Fibroblast of lung (primary cell): ENCODE measurements around the gene TMEM239. TPM values are rescaled to one million over a fixed set of nuclear protein-coding genes. Genes with fewer than 3 reads are reported as not detected.
A peak's percentile ranks its signal among the peaks of the same experiment; 100 is the strongest.

ENCODE experiments used
- DNase-seq, 2 donors: peaks; one replicate each; pipeline versions ENCODE4 v3.0.0 to v3.0.0-alpha.2; 2010; ENCODE audit warnings: low read depth in 2 of 2
- H2AFZ ChIP-seq: 2 replicates; pipeline ENCODE4 v1.5.1; 2012; ENCODE audit warnings: low read length, control low read depth, inconsistent platforms
- H3K27ac ChIP-seq: 2 replicates; pipeline ENCODE4 v1.5.1; 2011; ENCODE audit warnings: low read length, control low read depth; ENCODE audit not compliant: insufficient read depth
- H3K27me3 ChIP-seq: 2 replicates; pipeline ENCODE4 v1.5.1; 2011; ENCODE audit warnings: mild to moderate bottlenecking, low read length; ENCODE audit not compliant: control insufficient read depth, insufficient read depth
- H3K36me3 ChIP-seq: 2 replicates; pipeline ENCODE4 v1.5.1; 2011; ENCODE audit warnings: low read length; ENCODE audit not compliant: control insufficient read depth, insufficient read depth
- H3K4me1 ChIP-seq: 2 replicates; pipeline ENCODE4 v1.5.1; 2011; ENCODE audit warnings: low read length; ENCODE audit not compliant: control insufficient read depth, insufficient read depth; ENCODE audit errors: extremely low read depth
- H3K4me2 ChIP-seq: 2 replicates; pipeline ENCODE4 v1.5.1; 2011; ENCODE audit warnings: low read length, control low read depth; ENCODE audit not compliant: insufficient read depth; ENCODE audit errors: extremely low read depth
- H3K4me3 ChIP-seq, 4 experiments: fragments of 200-600 bp in 1 of 4; sonication (generic) in 1 of 4; replicated peaks in 1 of 4; 2 replicates each; pipeline ENCODE4 v1.5.1; 2011 to 2016; ENCODE audit warnings: low read length in 4 of 4, low read depth in 3 of 4, mild to moderate bottlenecking in 3 of 4, control low read depth in 2 of 4, inconsistent platforms in 1 of 4, mixed read lengths in 1 of 4; ENCODE audit not compliant: insufficient read depth in 1 of 4; ENCODE audit errors: control extremely low read depth in 1 of 4
- H3K79me2 ChIP-seq: 2 replicates; pipeline ENCODE4 v1.5.1; 2012; ENCODE audit warnings: mild to moderate bottlenecking, low read length, inconsistent platforms; ENCODE audit not compliant: control insufficient read depth, insufficient read depth
- H3K9ac ChIP-seq: 2 replicates; pipeline ENCODE4 v1.5.1; 2011; ENCODE audit warnings: mild to moderate bottlenecking, low read length, control low read depth; ENCODE audit not compliant: insufficient read depth
- H3K9me3 ChIP-seq: 2 replicates; pipeline ENCODE4 v1.5.1; 2012; ENCODE audit warnings: low read depth, low read length; ENCODE audit not compliant: control insufficient read depth, insufficient read depth
- H4K20me1 ChIP-seq: 2 replicates; pipeline ENCODE4 v1.5.1; 2011; ENCODE audit warnings: low read length; ENCODE audit not compliant: control insufficient read depth, insufficient read depth; ENCODE audit errors: extremely low read depth
- EZH2 ChIP-seq: IDR thresholded peaks from 2 replicates; pipeline ENCODE4 v1.5.1; 2012; ENCODE audit warnings: low read length, control low read depth, mild to moderate bottlenecking; ENCODE audit errors: missing control alignments
- polyA plus RNA-seq, 2 donors: library from polyadenylated mRNA; depleted of rRNA in 1 of 2; stranded (reverse) in 1 of 2; unstranded in 1 of 2; fragments of >200 nt; gene quantifications; 2 replicates each; pipeline ENCODE4 v1.2.1, GENCODE V29; 2011 to 2012; ENCODE audit warnings: missing spikeins in 1 of 2
- total RNA-seq: library from RNA; depleted of rRNA; stranded (reverse); fragments of >200 nt; gene quantifications from 2 replicates; pipeline ENCODE4 v1.2.1, GENCODE V29; 2014
- TF ChIP-seq, protein P1 (sequence below), 2 donors: IDR thresholded peaks in 1 of 2; conservative IDR thresholded peaks in 1 of 2; 1 replicate in 1 of 2; 2 replicates in 1 of 2; pipeline ENCODE4 v1.5.1; 2011 to 2012; ENCODE audit warnings: low read length in 2 of 2, control low read depth in 1 of 2, inconsistent platforms in 1 of 2, low read depth in 1 of 2, mild to moderate bottlenecking in 1 of 2

Gene TMEM239
- total and polyA plus RNA-seq, 2 donors (not counting 1 experiment from before 2014, with no cell fraction given) = 0.03 TPM; not detected in 1

DNA sequence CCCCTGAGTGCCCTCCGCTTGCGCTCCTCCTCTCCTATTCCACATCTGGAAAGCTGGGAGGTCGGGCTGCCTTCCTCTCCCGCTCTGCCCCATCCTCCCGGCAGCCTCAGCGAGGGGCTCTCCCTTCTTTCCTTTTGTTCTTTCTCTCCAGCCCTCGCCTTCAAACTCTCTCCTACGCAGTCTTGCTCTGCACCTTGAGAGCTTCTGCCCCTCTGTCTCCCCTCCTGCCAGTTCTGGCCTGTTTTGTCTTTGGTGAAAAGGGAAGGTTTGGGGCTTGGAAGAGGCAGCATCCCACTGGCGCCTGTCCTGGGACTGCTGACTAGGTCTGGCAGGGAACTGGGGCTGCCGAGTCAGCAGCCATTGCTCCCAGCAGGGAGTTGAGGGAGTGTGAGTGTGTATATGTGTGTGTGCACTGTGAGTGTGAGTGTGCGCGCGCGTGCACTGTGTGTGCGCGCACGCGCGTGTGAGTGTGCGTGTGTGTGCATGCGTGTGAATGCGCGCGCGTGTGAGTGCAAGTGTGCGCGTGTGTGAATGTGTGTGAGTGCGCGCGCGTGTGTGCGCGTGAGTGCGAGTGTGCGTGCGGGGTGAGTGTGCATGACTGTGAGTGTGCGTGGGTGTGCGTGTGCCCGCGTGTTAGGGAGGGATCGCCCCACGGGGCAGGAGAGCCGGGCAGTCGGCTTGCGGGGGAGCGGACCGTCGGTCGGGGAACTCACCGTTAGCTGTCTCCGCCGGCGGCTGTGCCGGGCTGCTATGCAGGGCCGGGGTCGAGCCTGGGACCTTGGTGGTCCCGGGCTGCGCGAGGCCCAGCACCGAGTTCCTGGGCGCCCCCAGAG lies 16.3 kb upstream of the TMEM239 start:
- Histone ChIP-seq H3K9ac (no peak overlapping the region), H3K27me3 (peaks cover 46% of the 10 kb centered on the region), H3K9me3 (no peaks in the 10 kb centered on the region), H3K79me2 (no peaks in the 10 kb centered on the region), H3K4me2 (peak overlapping the region; percentile 48), H3K4me3 (peak overlapping the region in 3 of 4 experiments; percentile 36 to 49 (median 49)), H3K27ac (no peak overlapping the region), H3K36me3 (no peaks in the 10 kb centered on the region), H2AFZ (peak overlapping the region; percentile 43), H4K20me1 (no peaks in the 10 kb centered on the region), H3K4me1 (peaks cover 2% of the 10 kb centered on the region)
- peak; percentile 99 for TF ChIP-seq EZH2
- TF ChIP-seq, protein P1, sequence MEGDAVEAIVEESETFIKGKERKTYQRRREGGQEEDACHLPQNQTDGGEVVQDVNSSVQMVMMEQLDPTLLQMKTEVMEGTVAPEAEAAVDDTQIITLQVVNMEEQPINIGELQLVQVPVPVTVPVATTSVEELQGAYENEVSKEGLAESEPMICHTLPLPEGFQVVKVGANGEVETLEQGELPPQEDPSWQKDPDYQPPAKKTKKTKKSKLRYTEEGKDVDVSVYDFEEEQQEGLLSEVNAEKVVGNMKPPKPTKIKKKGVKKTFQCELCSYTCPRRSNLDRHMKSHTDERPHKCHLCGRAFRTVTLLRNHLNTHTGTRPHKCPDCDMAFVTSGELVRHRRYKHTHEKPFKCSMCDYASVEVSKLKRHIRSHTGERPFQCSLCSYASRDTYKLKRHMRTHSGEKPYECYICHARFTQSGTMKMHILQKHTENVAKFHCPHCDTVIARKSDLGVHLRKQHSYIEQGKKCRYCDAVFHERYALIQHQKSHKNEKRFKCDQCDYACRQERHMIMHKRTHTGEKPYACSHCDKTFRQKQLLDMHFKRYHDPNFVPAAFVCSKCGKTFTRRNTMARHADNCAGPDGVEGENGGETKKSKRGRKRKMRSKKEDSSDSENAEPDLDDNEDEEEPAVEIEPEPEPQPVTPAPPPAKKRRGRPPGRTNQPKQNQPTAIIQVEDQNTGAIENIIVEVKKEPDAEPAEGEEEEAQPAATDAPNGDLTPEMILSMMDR (conservative IDR thresholded peaks at IDR 0.05 in 1 of 2, IDR thresholded peaks at IDR 0.05 in 1 of 2; ENCODE audit: low read depth in 1 of 2, low read length in 2 of 2) = no peak
- DNase-seq = peak; percentile 12 to 16

DNA sequence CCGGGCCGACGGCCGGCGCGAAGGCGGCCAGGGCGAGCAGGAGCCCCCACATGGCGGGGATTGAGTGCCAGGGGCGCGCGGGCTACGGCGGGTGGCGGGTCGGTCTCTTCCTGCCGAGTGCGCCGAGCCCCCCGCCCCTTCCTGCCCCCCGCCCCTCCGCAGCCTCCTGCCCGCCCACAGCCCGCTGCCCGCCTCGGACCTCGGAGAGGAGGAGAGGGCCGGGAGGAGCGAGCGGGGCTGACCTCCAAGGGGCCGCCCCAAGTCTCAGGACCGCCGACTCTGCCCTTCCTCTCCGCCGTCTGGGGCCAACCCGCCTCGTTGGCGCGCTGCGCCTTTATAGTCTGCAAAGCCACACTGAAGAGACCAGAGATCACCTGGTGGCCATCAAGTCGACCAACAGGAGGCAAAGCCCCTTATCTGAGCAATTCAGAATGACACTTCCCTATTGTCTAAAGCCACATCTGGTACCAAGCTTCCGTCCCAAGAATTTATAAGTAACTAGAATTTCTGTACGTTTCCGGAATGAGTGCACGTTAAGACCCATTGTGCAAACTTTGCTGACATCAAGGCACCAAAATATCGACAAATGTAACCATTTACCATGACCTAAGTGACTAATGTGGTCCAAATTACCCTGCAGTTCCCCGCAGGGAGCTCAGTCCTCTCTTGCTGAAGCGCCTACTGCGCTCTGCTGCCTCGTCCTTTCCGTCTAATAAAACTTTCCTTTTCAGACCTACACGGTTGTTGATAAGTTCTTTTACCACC lies 15.5 kb upstream of the TMEM239 start, which contains the start of gene CPXM1:
TSS of gene CPXM1 (minus strand) at position 107 of the 765 bp plus-strand sequence. CDS start at position 52, 55 bp downstream.
- no peak within 1 kb of the TSS for H3K9ac ChIP-seq
- no peak for DNase-seq
- H3K36me3 ChIP-seq = no peaks in the 10 kb centered on the region
- peak within 1 kb of the TSS; percentile 43 for H2AFZ ChIP-seq
- H4K20me1 ChIP-seq = no peaks in the 10 kb centered on the region
- peak within 1 kb of the TSS; percentile 48 for H3K4me2 ChIP-seq
- H3K4me3 ChIP-seq = peak within 1 kb of the TSS in 3 of 4 experiments; percentile 36 to 49 (median 49)
- H3K27me3 ChIP-seq = peaks cover 54% of the 10 kb centered on the region
- peaks cover 2% of the 10 kb centered on the region for H3K4me1 ChIP-seq
- H3K79me2 ChIP-seq = no peaks in the 10 kb centered on the region
- H3K27ac ChIP-seq = no peak within 1 kb of the TSS
- TF ChIP-seq EZH2 = peak; percentile 71
- TF ChIP-seq, protein P1 (conservative IDR thresholded peaks at IDR 0.05 in 1 of 2, IDR thresholded peaks at IDR 0.05 in 1 of 2; ENCODE audit: low read depth in 1 of 2, low read length in 2 of 2) = no peak
- no peaks in the 10 kb centered on the region for H3K9me3 ChIP-seq

DNA sequence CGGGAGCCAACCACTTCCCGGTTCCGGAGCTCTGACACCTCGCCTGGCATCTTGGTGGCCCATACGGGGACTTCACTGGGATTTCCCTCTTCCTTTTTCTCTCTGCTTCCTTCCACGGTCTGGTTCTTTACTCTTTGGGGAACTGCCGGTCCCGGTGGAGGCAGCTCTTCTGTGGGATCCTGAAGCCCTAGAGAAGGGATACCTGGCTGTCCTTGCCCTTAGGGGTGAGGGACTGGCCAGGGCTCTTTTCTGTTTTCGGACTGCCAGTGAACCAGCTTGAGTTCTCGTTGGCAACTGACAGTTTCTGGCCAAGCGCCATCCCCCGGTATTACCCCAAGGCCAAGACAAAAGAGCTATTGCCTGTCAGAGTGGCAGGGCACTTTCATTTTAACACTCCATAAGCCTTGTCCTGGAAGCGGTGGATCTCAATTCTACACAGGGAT lies 14.9 kb upstream of the TMEM239 start:
- no peaks in the 10 kb centered on the region for H3K79me2 ChIP-seq
- H3K9ac ChIP-seq = no peak overlapping the region
- H3K27ac ChIP-seq = no peak overlapping the region
- H2AFZ ChIP-seq = no peak overlapping the region
- no peak for DNase-seq
- no peaks in the 10 kb centered on the region for H3K9me3 ChIP-seq
- H3K36me3 ChIP-seq = no peaks in the 10 kb centered on the region
- no peak overlapping the region for H3K4me3 ChIP-seq
- peaks cover 60% of the 10 kb centered on the region for H3K27me3 ChIP-seq
- H4K20me1 ChIP-seq = no peaks in the 10 kb centered on the region
- TF ChIP-seq EZH2 = no peak
- TF ChIP-seq, protein P1 (conservative IDR thresholded peaks at IDR 0.05 in 1 of 2, IDR thresholded peaks at IDR 0.05 in 1 of 2; ENCODE audit: low read depth in 1 of 2, low read length in 2 of 2) = no peak
- H3K4me1 ChIP-seq = peaks cover 5% of the 10 kb centered on the region
- H3K4me2 ChIP-seq = no peak overlapping the region
